WERI-Rb-1 (cell line): ENCODE results near the gene ANKRD7.

ENCODE experiments used
- DNase-seq: peaks from one replicate; pipeline ENCODE4 v3.0.0-alpha.2; 2020
- H3K27ac ChIP-seq: fragments of 250-450 bp; sonication (Bioruptor Pico); 2 replicates; pipeline ENCODE4 v1.5.1; 2020; ENCODE audit warnings: mild to moderate bottlenecking, moderate library complexity
- H3K27me3 ChIP-seq: fragments of 250-450 bp; sonication (Bioruptor Pico); 2 replicates; pipeline ENCODE4 v1.5.1; 2021; ENCODE audit warnings: mild to moderate bottlenecking, low read depth, moderate library complexity; ENCODE audit not compliant: insufficient read depth, severe bottlenecking
- H3K36me3 ChIP-seq: fragments of 250-450 bp; sonication (Bioruptor Pico); 2 replicates; pipeline ENCODE4 v1.5.1; 2020; ENCODE audit warnings: mild to moderate bottlenecking, moderate library complexity
- H3K4me3 ChIP-seq: 2 replicates; pipeline ENCODE4 v1.5.1; 2011; ENCODE audit warnings: low read depth, mild to moderate bottlenecking, control low read depth, low read length
- H3K9me3 ChIP-seq: fragments of 250-450 bp; sonication (Bioruptor Pico); 2 replicates; pipeline ENCODE4 v1.5.1; 2021; ENCODE audit warnings: mild to moderate bottlenecking, moderate library complexity; ENCODE audit not compliant: severe bottlenecking
- TF ChIP-seq, protein P1 (sequence below): IDR thresholded peaks from 2 replicates; pipeline ENCODE4 v1.5.1; 2011; ENCODE audit warnings: low read depth, mild to moderate bottlenecking, control low read depth, inconsistent platforms, low read length

The ANKRD7 gene

DNA sequence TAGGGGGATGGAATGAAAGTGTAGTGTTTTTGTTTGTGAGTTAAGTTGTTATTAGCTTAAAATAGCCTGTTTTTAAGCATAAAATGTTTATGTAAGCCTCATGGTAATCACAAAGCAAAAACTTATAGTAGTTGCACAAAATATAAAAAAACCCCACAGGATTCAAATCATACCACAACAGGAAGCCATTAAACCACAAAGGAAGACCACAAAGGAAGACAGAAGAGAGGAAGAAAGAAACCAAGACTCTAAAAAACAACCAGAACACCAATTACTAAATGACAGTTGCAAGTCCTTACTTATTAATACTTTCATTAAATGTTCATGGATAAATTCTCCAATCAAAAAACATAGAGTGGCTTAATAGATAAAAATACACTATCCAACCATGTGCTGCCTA lies 63.6 kb downstream of the ANKRD7 start:
- no peak overlapping the region for H3K4me3 ChIP-seq
- TF ChIP-seq, protein P1, sequence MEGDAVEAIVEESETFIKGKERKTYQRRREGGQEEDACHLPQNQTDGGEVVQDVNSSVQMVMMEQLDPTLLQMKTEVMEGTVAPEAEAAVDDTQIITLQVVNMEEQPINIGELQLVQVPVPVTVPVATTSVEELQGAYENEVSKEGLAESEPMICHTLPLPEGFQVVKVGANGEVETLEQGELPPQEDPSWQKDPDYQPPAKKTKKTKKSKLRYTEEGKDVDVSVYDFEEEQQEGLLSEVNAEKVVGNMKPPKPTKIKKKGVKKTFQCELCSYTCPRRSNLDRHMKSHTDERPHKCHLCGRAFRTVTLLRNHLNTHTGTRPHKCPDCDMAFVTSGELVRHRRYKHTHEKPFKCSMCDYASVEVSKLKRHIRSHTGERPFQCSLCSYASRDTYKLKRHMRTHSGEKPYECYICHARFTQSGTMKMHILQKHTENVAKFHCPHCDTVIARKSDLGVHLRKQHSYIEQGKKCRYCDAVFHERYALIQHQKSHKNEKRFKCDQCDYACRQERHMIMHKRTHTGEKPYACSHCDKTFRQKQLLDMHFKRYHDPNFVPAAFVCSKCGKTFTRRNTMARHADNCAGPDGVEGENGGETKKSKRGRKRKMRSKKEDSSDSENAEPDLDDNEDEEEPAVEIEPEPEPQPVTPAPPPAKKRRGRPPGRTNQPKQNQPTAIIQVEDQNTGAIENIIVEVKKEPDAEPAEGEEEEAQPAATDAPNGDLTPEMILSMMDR = no peak
- no peaks in the 10 kb centered on the region for H3K9me3 ChIP-seq
- no peaks in the 10 kb centered on the region for H3K36me3 ChIP-seq
- H3K27me3 ChIP-seq = no peaks in the 10 kb centered on the region
- H3K27ac ChIP-seq = no peak overlapping the region
- DNase-seq = no peak

DNA sequence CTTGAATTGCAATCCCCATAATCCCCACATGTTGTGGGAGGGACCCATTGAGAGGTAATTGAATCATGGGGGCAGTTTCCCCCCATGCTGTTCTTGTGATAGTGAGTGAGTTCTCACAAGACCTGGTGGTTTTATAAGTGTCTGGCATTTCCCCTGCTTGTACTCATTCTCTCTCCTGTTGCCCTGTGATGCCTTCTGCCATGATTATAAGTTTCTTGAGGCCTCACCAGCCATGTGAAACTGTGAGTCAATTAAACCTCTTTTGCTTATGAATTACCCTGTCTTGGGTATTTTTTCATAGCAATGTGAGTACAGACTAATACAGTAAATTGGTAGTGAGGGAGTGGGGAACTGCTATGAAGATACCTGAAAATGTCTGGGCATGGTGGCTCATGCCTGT lies 65.0 kb downstream of the ANKRD7 start:
- Histone ChIP-seq H3K36me3 (no peaks in the 10 kb centered on the region), H3K9me3 (no peaks in the 10 kb centered on the region), H3K27me3 (no peaks in the 10 kb centered on the region), H3K4me3 (no peak overlapping the region), H3K27ac (no peak overlapping the region)
- TF ChIP-seq, protein P1 = no peak
- DNase-seq = no peak
